ENCODE results near the gene GLP1R.

- no peak for TF ChIP-seq CTCF (IDR thresholded peaks at IDR 0.05)
- TF ChIP-seq POLR2A (IDR thresholded peaks at IDR 0.05) = no peak
- TF ChIP-seq POLR2AphosphoS5 (IDR thresholded peaks at IDR 0.05) = no peak
Observed at GRCh38 chr6:39130691-39131090, 82.1 kb downstream of the GLP1R start.
